Aorta (tissue), 5 donors: Measurements from ENCODE around the gene STXBP1. TPM values are rescaled to one million over a fixed set of nuclear protein-coding genes. Genes with fewer than 3 reads are reported as not detected.
A peak's percentile ranks its signal among the peaks of the same experiment; 100 is the strongest.

Experiments used
- ATAC-seq: fragments of 200-7000 bp; cut with Tn5 transposase; one replicate; pipeline ENCODE4 v1.9.1; 2022; ENCODE audit warnings: moderate library complexity; ENCODE audit not compliant: low FRiP score
- DNase-seq, 2 donors: peaks; one replicate each; pipeline ENCODE4 v3.0.0-alpha.2; 2020
- H3K27ac ChIP-seq, 2 donors: one replicate each; pipeline ENCODE4 v1.5.1; 2013; ENCODE audit warnings: low read length in 2 of 2, mild to moderate bottlenecking in 2 of 2, moderate library complexity in 2 of 2, control low read depth in 1 of 2, inconsistent platforms in 1 of 2, low read depth in 1 of 2
- H3K27me3 ChIP-seq, 2 donors: one replicate each; pipeline ENCODE4 v1.6.1; 2013; ENCODE audit warnings: control low read depth in 1 of 2, low read length in 1 of 2, mild to moderate bottlenecking in 1 of 2, moderate library complexity in 1 of 2; ENCODE audit not compliant: insufficient read depth in 2 of 2, control insufficient read depth in 1 of 2
- H3K36me3 ChIP-seq, 2 donors: one replicate each; pipeline ENCODE4 v1.6.1; 2013; ENCODE audit warnings: control low read depth in 1 of 2, low read length in 1 of 2, mild to moderate bottlenecking in 1 of 2; ENCODE audit not compliant: insufficient read depth in 2 of 2, control insufficient read depth in 1 of 2
- H3K4me1 ChIP-seq, 2 donors: one replicate each; pipeline ENCODE4 v1.6.1; 2013; ENCODE audit warnings: low read length in 2 of 2, control low read depth in 1 of 2, mild to moderate bottlenecking in 1 of 2, moderate library complexity in 1 of 2; ENCODE audit not compliant: insufficient read depth in 2 of 2, control insufficient read depth in 1 of 2
- H3K4me3 ChIP-seq, 2 donors: one replicate each; pipeline ENCODE4 v1.5.1; 2013; ENCODE audit warnings: low read length in 2 of 2, control low read depth in 1 of 2, mild to moderate bottlenecking in 1 of 2
- H3K9me3 ChIP-seq: one replicate; pipeline ENCODE4 v1.6.1; 2013; ENCODE audit warnings: mild to moderate bottlenecking, low read length; ENCODE audit not compliant: control insufficient read depth
- WGBS, 2 donors: extraction: QIAGEN DNeasy Blood & Tissue Kit; methylation state at CpG; one replicate each; pipeline ENCODE4 v1.1.7; 2013; 5-methylcytosine and 5-hydroxymethylcytosine counted together
- intact Hi-C, 2 donors: fragments of 100-400 bp; cut with DNase I; formaldehyde crosslinking; loops; one replicate each; pipeline versions ENCODE4 v1.14.2 to v1.15.0; 2022
- polyA plus RNA-seq, 2 donors: library from polyadenylated mRNA; stranded (reverse); fragments of 200-250 nt; gene quantifications; one replicate each; pipeline ENCODE4 v1.2.3, GENCODE V29; 2013
- total RNA-seq, 2 donors: library from RNA; stranded (reverse); fragmentation: NEBNext Ultra II Directional; extraction: Animal tissue kit (Norgen Biotek cat#: 25700); gene quantifications; one replicate each; pipeline ENCODE4 v1.2.1, GENCODE V29; 2021
- donor health status: healthy with polysubstance abuse.
- donor health status: Bipolar disorder and iron deficiency.
- donor health status: DM: no; HTN: no; CAD: no.
- donor health status: DM: no; HTN: no; CAD: no.
- donor health status: DM: yes; HTN: yes; CAD: no.

STXBP1 gene
- total and polyA plus RNA-seq, 4 donors: 6.6 to 69.0 (median 35.4) TPM

DNA sequence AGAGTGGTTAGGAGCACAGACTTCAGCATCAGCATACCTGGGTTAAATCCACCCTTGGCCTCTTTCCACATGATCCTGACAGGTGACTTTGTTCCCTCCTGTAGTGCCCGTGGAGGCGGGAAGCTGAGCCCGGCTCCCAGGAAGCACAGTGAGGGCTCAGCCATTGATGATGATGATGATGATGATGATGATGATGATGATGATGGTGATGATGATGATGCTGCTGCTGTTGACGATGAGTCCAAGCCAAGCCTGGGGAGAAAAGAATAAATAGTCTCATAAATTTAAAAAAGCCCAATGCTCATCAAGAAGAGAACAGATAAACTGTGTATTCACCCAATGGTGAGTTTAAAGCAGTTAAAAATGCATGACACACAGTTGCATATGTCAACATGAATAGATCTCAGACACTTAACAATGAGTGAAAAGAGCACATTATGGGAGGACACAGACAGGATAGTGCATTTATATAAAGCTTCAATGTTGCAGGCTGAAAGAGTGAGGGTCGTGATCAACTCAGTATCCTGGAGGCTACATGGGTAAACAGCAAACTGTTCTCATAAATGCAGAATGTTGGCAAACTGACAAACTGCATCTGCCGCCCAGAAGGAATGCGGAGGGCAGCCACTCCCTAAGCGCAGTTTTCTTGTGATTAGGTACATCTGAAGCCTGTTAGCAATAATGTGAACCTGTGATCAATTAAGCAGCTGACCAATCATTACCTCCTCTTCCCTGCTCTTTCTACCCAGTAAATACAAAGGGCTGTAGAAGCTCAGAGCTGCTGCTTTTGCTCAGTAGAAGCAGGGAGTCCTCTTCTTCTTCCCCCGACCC, 83.0 kb downstream of the STXBP1 start:
- H3K27me3 ChIP-seq: no peaks in the 10 kb centered on the region

DNA sequence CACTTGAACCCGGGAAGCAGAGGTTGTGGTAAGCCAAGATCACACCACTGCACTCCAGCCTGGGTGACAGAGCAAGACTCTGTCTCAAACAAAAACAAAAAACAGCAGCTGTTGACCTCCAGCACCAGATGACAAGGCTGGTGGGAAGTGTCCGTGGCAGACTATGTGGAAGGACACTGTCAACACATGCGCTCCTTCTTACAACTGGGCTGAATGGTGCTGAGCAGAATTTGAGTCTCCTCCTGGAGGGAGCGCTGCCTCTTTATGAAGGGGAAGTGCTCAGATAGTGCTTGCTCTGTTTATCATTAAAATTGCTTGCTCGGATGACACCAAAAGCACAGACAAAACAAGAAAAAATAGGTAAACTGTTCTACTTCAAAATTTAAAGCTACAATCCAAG, 85.5 kb downstream of the STXBP1 start:
- Histone ChIP-seq H3K27ac (no peak overlapping the region), H3K4me1 (no peaks in the 10 kb centered on the region), H3K9me3 (no peaks in the 10 kb centered on the region), H3K4me3 (no peak overlapping the region), H3K36me3 (peaks cover 0 to 3% of the 10 kb centered on the region in 2 donors), H3K27me3 (no peaks in the 10 kb centered on the region)
- 70 to 83% methylated on average over 5 of the region's 5 CpGs for WGBS, 2 donors
- no peak for DNase-seq
- no peak for ATAC-seq
- intact Hi-C loops: no loop called here

More for the DNA sequence above, 83.0 kb downstream of the STXBP1 start:
- no peak for DNase-seq
- H3K36me3 ChIP-seq: peaks cover 0 to 5% of the 10 kb centered on the region in 2 donors
- ATAC-seq: no peak
- no peaks in the 10 kb centered on the region for H3K9me3 ChIP-seq
- intact Hi-C loops: no loop called here
- 77 to 79% methylated on average over 9 of the region's 9 CpGs for WGBS, 2 donors
- no peak overlapping the region for H3K27ac ChIP-seq
- H3K4me1 ChIP-seq: no peaks in the 10 kb centered on the region
- H3K4me3 ChIP-seq: no peak overlapping the region

- no peaks in the 10 kb centered on the region for H3K9me3 ChIP-seq
- no peak overlapping the region for H3K4me3 ChIP-seq
- H3K27ac ChIP-seq: no peak overlapping the region
- DNase-seq (no peak), ATAC-seq (no peak)
- H3K36me3 ChIP-seq: peaks cover 0 to 3% of the 10 kb centered on the region in 2 donors
- H3K4me1 ChIP-seq: no peaks in the 10 kb centered on the region
- no peaks in the 10 kb centered on the region for H3K27me3 ChIP-seq
- intact Hi-C loops: no loop called here
- WGBS, 2 donors: 87 to 88% methylated on average over 5 of the region's 5 CpGs
These were observed 86.3 kb downstream of the STXBP1 start for GRCh38 chr9:127698386-127698785.

DNA sequence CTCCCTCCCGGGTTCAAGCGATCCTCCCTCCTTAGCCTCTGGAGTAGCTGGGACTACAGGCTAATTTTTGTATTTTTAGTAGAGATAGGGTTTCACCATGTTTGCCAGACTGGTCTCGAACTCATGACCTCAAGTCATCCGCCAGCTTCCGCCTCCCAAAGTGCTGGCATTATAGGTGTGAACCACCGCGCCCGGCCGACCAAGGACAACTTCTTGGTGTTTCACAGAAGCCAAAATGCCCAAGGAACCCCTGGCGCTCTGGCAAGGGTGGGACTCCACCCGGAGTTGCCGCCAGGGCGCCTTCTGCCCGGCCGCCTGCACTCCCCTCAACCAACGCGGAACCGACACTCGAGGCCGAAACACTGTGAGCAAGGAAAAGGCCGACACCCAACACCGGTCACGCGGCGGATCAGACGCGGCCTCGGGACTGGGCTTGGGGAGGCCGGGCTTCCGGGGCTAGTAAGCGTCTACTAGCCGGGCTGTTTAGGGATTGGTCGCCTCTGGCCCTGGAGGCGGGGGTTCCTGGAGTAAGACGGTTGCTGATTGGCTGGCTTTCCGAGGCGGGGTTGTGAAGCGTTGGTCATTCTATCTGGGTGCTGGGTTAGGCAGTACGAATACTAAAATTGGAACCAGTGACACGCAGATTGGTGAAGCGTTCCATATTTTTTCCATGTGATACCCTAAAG, 87.1 kb downstream of the STXBP1 start:
- intact Hi-C loops: no loop called here
- no peaks in the 10 kb centered on the region for H3K27me3 ChIP-seq
- ATAC-seq (peak; percentile 98), DNase-seq (peak; percentile 97 to 99)
- no peaks in the 10 kb centered on the region for H3K9me3 ChIP-seq
- peaks cover 0 to 3% of the 10 kb centered on the region in 2 donors for H3K36me3 ChIP-seq
- H3K27ac ChIP-seq: peak overlapping the region in 1 of 2 donors; percentile 50
- 9 to 11% methylated on average over 41 of the region's 41 CpGs for WGBS, 2 donors
- H3K4me1 ChIP-seq: no peaks in the 10 kb centered on the region
- H3K4me3 ChIP-seq: no peak overlapping the region

GRCh38 chr9:127700140-127700539, 88.1 kb downstream of the STXBP1 start:
- no peaks in the 10 kb centered on the region for H3K27me3 ChIP-seq
- H3K4me3 ChIP-seq: no peak overlapping the region
- H3K4me1 ChIP-seq: no peaks in the 10 kb centered on the region
- ATAC-seq (no peak), DNase-seq (no peak)
- no peaks in the 10 kb centered on the region for H3K36me3 ChIP-seq
- no peak overlapping the region for H3K27ac ChIP-seq
- intact Hi-C loops: loop anchor here in 1 of 2 donors (5.0 kb wide), 1 partner anchor 93 kb away; no protein-coding TSS in a partner anchor
- WGBS, 2 donors: 96 to 100% methylated on average over 2 of the region's 2 CpGs
- no peaks in the 10 kb centered on the region for H3K9me3 ChIP-seq

DNA sequence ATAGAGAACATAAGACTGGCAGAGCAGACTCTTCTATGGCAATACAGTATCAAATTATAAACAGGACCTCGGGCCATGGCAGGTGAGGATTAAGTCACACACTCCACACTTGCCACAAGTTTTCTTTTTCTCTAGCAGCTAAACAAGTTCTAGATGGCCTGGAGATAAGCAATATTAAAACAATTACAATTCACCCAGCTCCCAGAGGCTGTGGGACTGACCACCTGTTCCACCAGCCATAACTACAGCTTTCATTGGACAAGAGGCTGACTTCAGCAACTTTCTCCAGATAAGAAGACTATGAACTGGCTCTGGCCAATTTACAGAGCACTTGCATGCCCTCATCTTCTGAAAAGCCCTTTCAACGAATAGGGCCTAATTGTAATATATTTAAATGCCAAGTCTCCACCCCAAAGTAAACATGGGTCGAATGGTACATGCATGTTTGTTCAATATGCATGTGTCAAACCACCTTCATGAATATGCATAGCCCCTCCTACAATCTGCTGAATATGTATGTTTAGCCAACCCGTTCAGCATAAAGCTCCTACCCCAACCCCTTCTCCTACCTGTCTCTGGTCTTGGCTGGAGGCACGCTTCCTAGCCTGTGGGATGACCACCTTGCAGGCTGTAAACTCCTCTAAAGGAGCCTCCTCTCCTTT, 88.6 kb downstream of the STXBP1 start:
- no peak overlapping the region for H3K4me3 ChIP-seq
- no peaks in the 10 kb centered on the region for H3K27me3 ChIP-seq
- H3K4me1 ChIP-seq: no peaks in the 10 kb centered on the region
- ATAC-seq (no peak), DNase-seq (no peak)
- WGBS, 2 donors: 83 to 88% methylated on average over 5 of the region's 5 CpGs
- intact Hi-C loops: loop anchor here in 1 of 2 donors (5.0 kb wide), 1 partner anchor 93 kb away; no protein-coding TSS in a partner anchor
- H3K36me3 ChIP-seq: no peaks in the 10 kb centered on the region
- no peak overlapping the region for H3K27ac ChIP-seq
- no peaks in the 10 kb centered on the region for H3K9me3 ChIP-seq

- no peaks in the 10 kb centered on the region for H3K36me3 ChIP-seq
- DNase-seq (no peak), ATAC-seq (no peak)
- H3K9me3 ChIP-seq: no peaks in the 10 kb centered on the region
- no peak overlapping the region for H3K27ac ChIP-seq
- WGBS, 2 donors: 70 to 74% methylated on average over 9 of the region's 9 CpGs
- intact Hi-C loops: loop anchor here in 1 of 2 donors (5.0 kb wide), 1 partner anchor 96 kb away; no protein-coding TSS in a partner anchor
- H3K4me1 ChIP-seq: no peaks in the 10 kb centered on the region
- H3K27me3 ChIP-seq: no peaks in the 10 kb centered on the region
- H3K4me3 ChIP-seq: no peak overlapping the region
These were observed 91.3 kb downstream of the STXBP1 start for GRCh38 chr9:127703289-127703946.
